ENCODE data around the gene SPRED1.
A peak's percentile ranks its signal among the peaks of the same experiment; 100 is the strongest.

Gene SPRED1

GRCh38 chr15:38283010-38283409 lies 30.4 kb downstream of the SPRED1 start:
- no peak for DNase-seq (ENCODE audit: low read depth)

- DNase-seq (ENCODE audit: low read depth), result no peak
Measured at GRCh38 chr15:38285456-38285855, 32.8 kb downstream of the SPRED1 start.

- no peak for DNase-seq (ENCODE audit: low read depth)
Measured at GRCh38 chr15:38294126-38294525, 41.5 kb downstream of the SPRED1 start.

GRCh38 chr15:38297623-38298388 lies 45.2 kb downstream of the SPRED1 start:
- peak; percentile 12 for DNase-seq (ENCODE audit: low read depth)

GRCh38 chr15:38299216-38299615 lies 46.6 kb downstream of the SPRED1 start:
- DNase-seq (ENCODE audit: low read depth), result peak; percentile 77

- DNase-seq (ENCODE audit: low read depth), result peak; percentile 38
Measured at GRCh38 chr15:38300395-38300794, 47.8 kb downstream of the SPRED1 start.

GRCh38 chr15:38304481-38304880 lies 51.8 kb downstream of the SPRED1 start:
- no peak for DNase-seq (ENCODE audit: low read depth)

- DNase-seq (ENCODE audit: low read depth), result no peak
Measured at GRCh38 chr15:38307251-38307650, 54.6 kb downstream of the SPRED1 start.

GRCh38 chr15:38307861-38308641 lies 55.4 kb downstream of the SPRED1 start:
- no peak for DNase-seq (ENCODE audit: low read depth)

GRCh38 chr15:38308797-38309196 lies 56.2 kb downstream of the SPRED1 start:
- DNase-seq (ENCODE audit: low read depth), result no peak

GRCh38 chr15:38312190-38312589 lies 59.6 kb downstream of the SPRED1 start:
- DNase-seq (ENCODE audit: low read depth), result no peak

GRCh38 chr15:38316311-38316710 lies 63.7 kb downstream of the SPRED1 start:
- DNase-seq (ENCODE audit: low read depth), result peak; percentile 37

- peak; percentile 12 for DNase-seq (ENCODE audit: low read depth)
Measured at GRCh38 chr15:38320181-38320580, 67.5 kb downstream of the SPRED1 start.

- no peak for DNase-seq (ENCODE audit: low read depth)
Measured at GRCh38 chr15:38320866-38321265, 68.2 kb downstream of the SPRED1 start.

GRCh38 chr15:38323895-38324294 lies 71.3 kb downstream of the SPRED1 start:
- no peak for DNase-seq (ENCODE audit: low read depth)

GRCh38 chr15:38324939-38325647 lies 72.5 kb downstream of the SPRED1 start:
- DNase-seq (ENCODE audit: low read depth), result no peak

- peak; percentile 36 for DNase-seq (ENCODE audit: low read depth)
Measured at GRCh38 chr15:38325648-38325990, 73.0 kb downstream of the SPRED1 start.

GRCh38 chr15:38332711-38333110 lies 80.1 kb downstream of the SPRED1 start:
- no peak for DNase-seq (ENCODE audit: low read depth)

- DNase-seq (ENCODE audit: low read depth), result no peak
Measured at GRCh38 chr15:38335116-38335515, 82.5 kb downstream of the SPRED1 start.

GRCh38 chr15:38344351-38344750 lies 91.7 kb downstream of the SPRED1 start:
- no peak for DNase-seq (ENCODE audit: low read depth)

- DNase-seq (ENCODE audit: low read depth), result peak; percentile 44
Measured at GRCh38 chr15:38349251-38349650, 96.6 kb downstream of the SPRED1 start.

GRCh38 chr15:38351466-38351865 lies 98.8 kb downstream of the SPRED1 start:
- no peak for DNase-seq (ENCODE audit: low read depth)
